HG03520 (cell line): ENCODE data around the gene C9orf85.

Experiments
- ATAC-seq: cut with Tn5 transposase; IDR thresholded peaks from one replicate; pipeline ENCODE4 v1.9.1; 2021; ENCODE audit warnings: mild to moderate bottlenecking, moderate library complexity; ENCODE audit not compliant: unreplicated experiment

The C9orf85 gene

DNA sequence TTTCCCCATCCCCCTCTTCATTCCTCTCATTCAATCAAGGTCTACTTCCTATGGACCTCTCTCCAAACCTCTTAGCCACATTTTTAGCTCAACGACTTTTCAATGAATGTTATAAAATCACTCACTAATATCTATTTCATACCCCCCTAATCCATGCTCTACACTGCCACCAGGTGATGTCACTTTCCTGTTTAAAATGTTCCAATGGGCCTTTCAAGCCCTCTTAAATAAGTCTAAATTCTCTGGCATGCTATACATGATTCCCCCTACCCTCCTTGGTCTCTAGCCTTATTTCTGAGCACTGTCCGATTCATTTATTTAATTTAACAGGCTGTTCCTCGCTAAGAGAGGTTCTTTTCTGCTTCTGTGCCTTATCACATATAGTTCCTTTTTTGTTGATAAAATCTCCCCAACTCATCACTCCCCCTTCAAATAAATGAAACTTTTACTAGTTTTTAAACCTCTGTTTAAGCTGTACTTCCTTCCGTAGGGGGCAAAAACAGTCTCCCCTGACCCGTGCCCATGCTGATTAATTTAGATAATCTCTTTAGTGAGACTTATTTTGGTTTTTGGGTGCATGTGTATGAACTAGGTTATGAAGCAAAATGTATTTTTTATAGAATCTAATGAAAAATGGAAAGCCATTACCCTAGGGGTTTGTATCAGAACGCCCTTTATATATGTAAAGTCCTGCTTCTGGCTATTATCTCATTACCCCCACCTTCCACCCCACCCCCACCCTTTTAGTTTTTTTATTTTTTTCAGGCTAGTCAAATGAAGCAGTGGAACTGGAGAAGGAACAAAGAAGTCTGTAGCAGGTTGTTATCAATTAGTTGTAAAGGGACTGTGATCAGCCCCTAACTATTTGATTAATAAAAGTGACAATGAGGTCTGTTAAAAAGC is 9.5 kb upstream of the C9orf85 start:
- no peak for ATAC-seq

DNA sequence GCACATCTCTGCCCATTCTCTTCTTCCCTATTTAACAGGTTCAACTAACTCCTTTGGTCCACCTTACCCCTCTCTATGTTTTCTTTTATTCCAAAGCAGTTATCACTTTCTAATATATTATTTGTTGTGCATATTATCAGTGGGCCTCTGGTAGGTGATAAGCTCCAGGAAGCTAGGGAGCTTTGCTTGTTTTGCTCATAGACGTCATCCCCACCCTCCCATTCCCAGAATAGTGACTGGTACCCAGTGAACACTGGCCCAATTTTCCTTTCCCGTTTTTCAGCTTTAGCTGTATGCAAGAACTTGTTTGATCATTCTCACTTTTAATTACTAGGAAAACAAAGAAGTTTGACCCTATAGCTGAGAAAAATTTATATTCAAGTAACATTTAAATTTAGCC is 7.4 kb upstream of the C9orf85 start:
- ATAC-seq = no peak

DNA sequence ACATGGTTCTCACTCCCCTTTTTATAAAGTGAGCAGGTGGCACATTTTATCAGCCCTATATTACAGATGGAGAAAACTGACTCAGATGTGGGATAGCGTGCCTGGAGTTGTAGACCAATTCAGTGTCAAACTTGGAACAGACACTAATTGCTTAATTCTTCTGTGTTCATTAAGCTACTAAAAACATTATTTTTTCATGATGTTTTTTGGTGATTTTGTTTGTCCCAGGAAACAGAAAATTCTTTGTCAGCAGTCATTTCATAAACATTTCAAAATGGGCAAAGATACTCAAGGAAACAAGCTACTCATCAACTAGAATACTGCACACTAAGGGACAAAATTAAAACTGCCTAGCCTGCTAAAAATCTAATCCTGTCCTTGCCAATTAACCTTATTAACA is 2.6 kb upstream of the C9orf85 start:
- ATAC-seq = no peak

DNA sequence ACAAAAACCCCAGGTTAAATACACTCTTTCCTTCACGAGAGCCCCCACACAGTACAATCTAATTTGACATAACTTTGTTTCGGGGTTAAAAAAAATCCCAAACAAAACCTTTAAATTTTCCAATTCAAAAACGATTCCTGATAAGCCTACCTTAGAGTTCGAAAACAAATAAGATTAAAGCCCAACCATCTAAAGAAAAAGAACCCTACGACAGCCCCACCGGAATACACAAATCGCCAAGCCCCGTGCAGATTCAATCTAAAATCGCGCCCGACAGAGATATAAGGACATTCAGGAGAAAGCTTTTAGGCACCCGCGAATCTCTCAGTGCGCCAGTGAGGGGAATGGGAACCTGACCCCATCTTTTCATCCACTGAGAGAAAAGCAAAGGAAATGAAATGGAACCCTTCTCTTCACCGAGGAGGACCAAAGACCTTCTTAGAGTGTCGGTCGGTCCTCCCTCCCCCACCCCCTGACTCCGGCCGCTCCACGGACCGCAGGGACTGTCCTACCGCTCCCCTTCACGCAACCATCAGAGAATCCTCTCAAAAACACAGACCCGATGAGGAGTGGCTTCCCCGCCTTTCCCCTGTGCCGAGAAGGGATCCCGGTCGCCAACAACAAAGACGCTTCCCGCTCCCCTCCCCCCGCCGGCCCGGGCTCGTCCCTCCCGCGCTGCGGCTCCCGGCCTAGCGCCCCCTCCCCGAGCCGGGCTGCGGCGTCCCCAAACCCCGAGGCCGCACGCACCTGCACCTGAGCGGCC is 1.4 kb upstream of the C9orf85 start:
- peak; percentile 4 for ATAC-seq

DNA sequence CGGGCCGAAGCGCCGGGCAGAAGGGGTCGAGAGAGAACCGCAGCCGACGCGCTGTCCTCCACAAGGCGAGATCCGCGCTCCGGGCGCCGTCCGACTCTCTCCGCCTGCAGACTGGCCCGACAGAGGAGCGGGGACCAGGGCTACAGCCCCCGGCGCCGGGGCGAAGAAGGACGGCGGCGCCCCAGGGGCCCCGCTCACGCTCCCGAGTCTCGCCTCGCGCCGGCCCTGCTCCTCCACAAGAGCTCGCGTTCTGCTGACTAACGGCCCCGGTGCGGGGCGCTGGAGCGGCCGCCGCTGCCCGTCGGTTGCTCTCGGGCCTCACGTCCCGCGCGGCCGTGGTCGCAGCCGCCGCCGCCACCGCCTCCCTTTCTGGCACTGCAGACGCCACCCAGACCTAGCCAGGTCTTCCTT is 784 bp upstream of the C9orf85 start:
- peak; percentile 6 for ATAC-seq

DNA sequence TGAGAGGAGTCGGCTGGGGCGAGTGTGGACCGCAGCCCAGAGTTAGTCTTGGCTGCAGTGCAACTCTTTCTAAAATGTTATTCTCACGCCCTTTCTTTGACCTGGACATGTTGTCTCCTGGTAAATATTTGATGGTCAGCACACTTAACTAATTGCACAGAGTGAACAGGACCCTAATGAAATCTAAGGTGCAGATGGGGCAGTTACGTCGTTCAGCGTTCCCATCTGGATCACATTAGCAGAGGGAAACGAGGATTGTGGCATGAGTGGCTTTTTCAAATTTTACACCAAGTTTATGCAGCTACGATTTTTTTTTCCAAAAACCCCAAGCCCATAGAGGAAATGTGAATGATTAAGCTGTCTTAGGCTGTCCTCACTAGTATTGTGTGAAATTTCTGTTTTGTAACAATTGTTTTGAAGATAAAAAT is 483 bp downstream of the C9orf85 start:
- no peak for ATAC-seq

DNA sequence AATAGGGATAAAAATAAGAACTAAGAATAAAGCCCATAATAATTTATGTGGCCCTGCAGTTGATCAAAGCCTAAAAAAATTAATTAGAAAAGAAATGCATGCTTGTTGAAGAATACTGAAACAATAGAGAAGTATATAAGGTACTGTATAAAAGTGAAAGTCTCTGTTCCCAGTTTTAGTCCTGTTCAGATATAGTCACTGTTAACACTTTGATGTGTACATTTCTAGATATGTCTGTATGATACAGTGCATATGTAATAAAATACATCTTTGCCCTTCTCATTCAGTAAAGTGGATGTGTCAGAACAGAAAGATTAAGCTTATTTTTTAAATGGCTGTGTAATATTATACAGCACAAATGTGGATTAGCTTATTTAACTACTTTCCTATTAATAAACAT is 4.1 kb downstream of the C9orf85 start:
- no peak for ATAC-seq

DNA sequence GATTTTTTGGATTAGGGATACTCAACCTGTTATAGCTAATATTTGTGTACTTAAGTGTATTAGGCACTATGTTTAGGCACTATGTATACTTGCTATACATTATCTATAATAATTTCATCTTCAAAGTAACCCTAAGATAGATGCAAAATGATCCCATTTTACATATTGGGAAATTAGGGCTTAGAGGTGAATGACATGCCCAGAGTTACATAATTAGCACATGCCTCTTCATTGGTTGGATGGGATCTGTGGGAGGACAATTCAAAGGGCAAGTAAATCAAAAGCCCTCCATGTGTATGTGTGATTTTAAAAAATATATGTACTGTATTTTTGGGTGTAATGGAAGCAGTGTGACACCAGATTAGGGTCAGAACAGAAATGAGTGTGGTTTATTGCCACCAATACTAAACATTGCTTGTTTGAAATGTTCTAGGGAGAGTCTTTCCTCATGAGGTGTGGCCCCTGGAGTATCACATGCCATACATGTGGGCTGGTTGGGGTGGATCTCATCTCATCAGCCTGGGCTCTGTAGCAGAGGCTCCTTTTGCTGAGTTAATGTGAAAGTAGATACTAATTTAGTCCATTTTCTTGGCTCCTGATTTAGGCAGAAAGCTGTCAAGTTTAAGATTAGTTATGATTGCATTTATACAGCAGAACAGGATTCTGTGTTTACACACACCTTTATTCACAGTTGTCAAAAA is 5.5 kb downstream of the C9orf85 start:
- peak; percentile 84 for ATAC-seq

DNA sequence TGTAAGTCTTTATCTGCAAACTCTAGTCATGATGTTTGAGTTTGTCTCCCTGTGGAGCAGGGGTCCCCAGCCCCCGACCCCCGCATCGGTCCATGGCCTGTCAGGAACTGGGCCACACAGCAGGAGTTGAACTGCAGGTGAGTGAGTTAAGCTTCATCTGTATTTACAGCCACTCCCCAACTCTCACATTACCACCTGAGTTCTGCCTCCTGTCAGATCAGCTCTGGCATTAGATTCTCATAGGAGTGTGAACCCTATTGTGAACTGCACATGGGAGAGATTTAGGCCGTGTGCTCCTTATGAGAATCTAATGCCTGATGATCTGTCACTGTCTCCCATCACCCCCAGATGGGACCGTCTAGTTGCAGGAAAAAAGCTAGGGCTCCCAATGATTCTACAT is 7.0 kb downstream of the C9orf85 start:
- no peak for ATAC-seq

DNA sequence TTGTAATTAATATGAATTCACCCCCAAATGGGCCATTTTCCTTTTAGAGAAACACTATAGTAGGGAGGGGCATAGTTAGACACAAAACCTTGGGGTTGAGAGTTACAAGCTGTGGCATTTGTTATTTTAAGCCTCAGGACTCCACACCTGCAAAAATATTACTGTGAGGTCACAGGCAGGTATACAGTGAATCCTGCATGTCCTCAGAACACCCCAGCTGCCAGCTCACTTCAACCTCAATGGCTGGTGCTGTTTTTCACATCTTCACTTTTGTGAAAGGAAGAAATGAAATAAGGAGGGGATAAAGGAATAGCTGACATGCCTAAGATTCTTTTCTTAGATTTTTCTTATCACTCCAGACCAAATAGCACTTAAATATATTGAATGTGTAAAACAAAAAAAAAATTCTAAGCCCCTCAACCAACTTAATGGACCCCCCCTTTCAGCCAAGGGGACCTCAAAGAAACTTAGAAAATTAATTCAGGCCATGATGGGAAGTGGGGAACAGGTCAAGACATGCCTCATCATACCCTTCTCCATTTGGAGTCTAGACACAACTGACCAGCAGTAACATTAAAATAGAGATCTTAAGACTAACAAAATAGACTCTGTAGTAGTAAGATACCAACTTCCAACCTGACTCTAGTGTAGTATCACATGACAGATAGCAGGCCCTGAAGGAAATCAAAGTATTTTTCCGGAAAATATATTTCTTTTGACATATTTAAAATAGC is 9.2 kb downstream of the C9orf85 start:
- ATAC-seq = no peak

DNA sequence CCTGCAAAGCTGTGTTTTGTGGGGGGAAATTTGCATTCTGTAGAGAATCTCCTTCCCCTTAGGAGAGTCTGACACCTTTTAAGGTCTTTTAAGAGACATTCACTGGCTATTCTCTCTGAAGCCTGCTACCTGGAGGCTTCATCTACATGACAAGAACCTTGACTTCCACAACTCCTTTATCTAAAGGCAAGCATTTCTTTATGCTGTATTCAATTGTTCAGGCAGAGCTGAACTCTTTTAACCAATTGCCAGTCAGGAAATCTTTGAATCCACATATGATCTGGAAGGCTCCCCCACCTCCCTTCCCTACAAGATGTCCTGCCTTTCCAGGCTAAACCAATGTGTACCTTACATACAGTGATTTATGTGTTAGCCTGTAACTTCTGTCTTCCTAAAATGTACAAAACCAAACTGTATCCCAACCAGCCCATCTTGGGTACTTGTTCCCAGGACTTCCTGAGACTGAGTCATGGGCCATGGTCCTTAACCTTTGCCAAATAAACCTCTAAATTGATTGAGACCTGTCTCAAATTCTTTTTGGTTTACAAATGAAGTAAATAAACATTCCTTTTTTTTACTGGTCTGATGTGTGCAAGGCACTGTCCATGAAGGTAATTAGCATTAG is 9.9 kb downstream of the C9orf85 start:
- no peak for ATAC-seq

DNA sequence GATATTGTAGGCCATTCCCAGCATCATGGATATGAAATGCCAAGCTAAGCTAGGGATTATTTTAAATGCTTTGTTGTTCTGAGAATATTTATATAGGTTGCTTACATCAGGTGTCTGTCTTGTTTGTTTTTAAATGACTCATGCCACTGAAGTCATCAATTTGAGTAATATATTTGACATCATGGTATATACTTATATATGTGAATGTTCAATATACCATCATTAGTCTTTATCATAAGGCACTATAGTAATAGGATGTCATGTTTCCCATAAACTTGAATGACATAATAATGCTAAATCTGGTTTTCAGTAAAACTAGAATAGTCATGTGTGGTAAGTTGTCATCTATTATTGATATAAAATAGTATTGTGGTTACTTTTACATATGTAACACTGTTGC is 13.1 kb downstream of the C9orf85 start:
- ATAC-seq = no peak

DNA sequence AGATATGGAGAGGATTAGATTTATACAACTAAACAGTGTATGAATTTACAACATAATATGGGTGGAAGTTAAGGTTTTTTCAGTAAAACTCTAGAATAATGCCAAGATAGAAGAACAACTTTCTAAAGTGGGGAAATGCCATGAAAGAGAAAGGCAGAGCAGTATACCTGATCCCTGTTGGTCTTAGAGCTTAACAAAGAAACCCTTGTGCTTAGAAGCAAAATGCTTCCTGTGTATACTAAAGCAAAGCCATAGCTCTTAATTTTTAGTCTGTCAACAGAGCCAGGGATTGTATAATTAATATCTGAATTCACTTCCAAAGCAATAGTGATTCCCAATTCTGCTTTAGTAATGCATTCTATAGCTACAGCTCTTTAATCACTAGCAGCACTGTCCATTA is 14.4 kb downstream of the C9orf85 start:
- ATAC-seq = no peak

DNA sequence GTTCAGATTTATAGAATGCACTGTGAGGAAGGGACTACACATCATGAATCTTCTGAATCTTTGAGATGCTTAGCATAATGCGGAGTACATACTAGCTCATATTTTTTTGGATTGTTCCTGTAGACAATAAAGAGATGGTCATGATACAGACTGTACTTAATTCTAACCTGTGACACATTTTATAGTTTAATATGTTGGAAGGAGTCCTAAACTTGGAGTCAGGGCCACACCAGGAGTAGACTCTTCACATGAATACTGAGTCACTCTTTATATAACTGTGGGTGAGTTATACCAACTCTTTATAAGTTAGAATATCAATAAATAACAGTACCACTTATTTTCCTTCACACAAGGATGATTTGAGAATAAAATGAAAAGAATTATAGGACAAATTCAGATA is 16.9 kb downstream of the C9orf85 start:
- ATAC-seq = no peak

DNA sequence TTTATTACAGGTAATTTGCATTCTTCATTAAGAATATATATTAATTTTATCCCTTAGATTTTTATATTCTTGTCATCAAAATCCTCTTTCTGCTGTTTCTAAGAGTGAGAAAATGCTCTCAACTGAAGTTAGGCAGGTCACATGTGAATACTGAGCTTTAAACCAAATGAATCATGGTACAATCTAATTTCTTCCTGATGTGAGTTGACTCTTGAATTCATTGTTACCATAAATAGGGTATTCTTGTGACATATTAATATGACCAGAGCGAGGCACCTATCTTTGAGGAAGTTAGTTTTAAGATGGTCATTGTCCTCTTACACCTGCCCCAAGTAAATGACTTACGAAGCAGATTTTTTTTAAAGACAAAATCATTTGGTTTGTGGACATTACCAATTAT is 17.4 kb downstream of the C9orf85 start:
- ATAC-seq = no peak

DNA sequence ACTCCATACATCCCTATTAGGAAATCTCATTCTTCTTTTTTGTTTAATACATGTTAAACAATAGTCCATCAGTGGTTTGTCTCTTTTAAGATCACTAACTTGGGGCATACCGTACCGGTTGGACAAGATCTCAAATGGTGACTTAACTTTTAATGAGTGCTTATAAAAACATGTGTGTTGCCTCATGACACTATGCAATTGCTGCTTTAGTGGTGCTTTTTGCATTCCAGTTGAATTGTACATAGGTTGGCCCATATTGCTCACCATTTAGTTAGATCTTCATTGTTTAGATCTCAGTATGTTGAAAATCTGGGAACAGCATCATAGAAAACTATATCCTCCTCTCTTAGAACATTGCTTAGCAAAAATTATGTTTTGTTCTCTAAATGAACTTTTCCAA is 17.8 kb downstream of the C9orf85 start:
- no peak for ATAC-seq

DNA sequence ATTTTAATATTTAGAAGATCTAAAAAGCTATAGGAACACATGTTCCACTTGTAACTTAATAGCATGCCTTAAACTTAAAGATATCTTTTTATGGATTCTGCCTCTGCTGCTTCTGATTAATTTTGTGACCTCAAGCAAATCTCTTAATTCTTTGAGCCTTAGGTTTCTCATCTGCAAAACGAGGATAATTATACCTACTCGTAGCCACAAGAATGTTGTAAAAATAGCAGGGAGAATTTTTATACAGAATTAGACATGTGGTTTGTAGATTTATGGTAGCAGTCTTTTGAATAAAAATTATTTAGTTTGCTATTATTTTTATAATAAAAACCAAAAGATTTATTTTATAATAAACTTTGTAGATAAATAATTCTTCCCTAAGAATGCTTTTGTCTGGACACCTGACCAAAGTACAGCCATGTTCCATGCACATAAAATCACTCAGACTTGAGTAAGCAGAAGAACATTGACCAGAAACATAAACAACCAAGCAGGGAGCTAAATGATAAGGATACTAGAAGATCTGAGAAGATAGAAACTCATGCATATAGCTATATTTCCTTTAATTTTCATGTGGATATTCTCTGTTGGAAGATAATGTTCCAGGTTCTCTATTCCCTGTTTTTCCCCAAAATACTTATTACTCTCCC is 18.5 kb downstream of the C9orf85 start:
- ATAC-seq = no peak

DNA sequence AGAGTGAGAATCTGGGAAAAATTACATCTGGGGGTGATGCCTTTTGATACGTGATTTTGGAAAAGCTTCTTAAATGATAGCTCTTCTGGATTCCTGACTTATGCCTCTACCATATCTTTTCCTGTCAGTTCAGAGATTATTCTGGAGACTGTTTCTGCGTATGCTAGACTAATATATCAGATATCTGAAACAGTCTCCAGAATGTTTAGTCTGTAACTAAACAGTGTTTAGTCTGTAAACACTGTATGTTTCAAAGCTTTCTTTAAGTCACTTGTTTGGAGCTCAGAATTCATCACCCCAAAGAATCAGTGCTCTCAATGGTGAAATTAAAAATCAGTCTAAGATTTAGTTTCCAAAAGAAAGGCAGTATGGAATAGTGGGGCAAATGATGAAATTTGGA is 19.7 kb downstream of the C9orf85 start:
- ATAC-seq = no peak

DNA sequence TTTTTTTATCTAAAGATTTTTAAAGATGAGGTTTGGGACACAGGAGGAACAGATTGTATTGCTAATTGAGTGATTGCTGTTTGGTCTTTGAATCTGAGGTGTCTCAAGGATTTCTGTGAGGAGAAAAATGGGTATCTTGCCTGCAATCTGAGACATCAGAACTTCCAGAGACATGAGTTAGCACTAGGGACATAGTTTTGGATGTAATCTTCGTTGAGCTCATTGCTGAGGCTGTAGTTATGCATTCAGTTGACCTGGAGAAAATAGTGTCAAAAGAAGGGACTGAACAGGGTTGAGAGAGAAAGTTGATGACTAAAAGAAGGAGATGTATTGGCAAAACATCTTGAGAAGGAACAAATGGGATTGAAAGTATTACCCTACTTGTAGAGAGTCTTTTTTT is 24.6 kb downstream of the C9orf85 start:
- ATAC-seq = no peak

DNA sequence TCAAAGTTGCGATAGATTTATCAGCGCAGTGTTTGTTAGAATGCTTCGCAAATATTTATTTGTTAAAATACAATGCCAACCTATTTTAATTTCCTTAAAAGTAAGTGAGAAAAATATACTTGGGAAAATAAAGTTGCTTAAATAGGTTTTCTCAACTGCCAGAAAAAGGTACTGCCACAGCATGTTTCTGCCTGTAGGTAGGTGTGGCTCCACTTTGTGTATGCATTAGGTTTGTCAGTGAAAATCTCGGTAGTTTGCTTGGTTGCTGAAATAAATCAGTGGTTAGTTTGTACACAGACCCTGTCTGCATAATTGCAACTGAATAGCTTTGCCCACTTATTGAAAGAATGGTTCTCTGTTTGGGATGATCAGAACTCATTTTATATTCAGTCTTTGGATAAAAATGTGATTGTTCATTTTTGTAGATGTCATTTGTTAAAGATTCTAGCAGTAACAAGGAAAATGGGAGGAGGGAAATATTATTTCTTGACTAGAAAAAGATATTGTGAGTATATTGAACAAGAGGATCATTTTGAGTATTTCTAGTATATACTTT is 25.7 kb downstream of the C9orf85 start:
- no peak for ATAC-seq
